ENCODE measurements around the gene RWDD2A.
"Not testable (repeated sequence)": the region's sequence is repeated elsewhere in the genome, so short reads cannot be mapped to it uniquely, and the experiment has no call there.

Gene RWDD2A

GRCh38 chr6:83192871-83193746 lies at the start of gene RWDD2A, which contains the start of gene PGM3:
RWDD2A (plus strand) TSS chr6:83193357; CDS start chr6:83194452, 1,095 bp downstream.
PGM3 (minus strand) TSS chr6:83193265; CDS start chr6:83191012, 2,253 bp downstream.
- DNase-seq (ENCODE audit: low read depth) = peak; percentile 89

- DNase-seq (ENCODE audit: low read depth) = peak; percentile 41
Observed at GRCh38 chr6:83151114-83151513, 42.0 kb upstream of the RWDD2A start.

- no peak for DNase-seq (ENCODE audit: low read depth)
Observed at GRCh38 chr6:83152913-83153312, 40.2 kb upstream of the RWDD2A start.

GRCh38 chr6:83153883-83154521 lies 39.2 kb upstream of the RWDD2A start:
- DNase-seq (ENCODE audit: low read depth) = peak; percentile 8

- DNase-seq (ENCODE audit: low read depth) = no peak
Observed at GRCh38 chr6:83155794-83156193, 37.4 kb upstream of the RWDD2A start.

GRCh38 chr6:83160167-83160566 lies 33.0 kb upstream of the RWDD2A start:
- no peak for DNase-seq (ENCODE audit: low read depth)

- no peak for DNase-seq (ENCODE audit: low read depth)
Observed at GRCh38 chr6:83167726-83168278, 25.4 kb upstream of the RWDD2A start.

GRCh38 chr6:83168556-83168955 lies 24.6 kb upstream of the RWDD2A start:
- no peak for DNase-seq (ENCODE audit: low read depth)

- no peak for DNase-seq (ENCODE audit: low read depth)
Observed at GRCh38 chr6:83169106-83169505, 24.1 kb upstream of the RWDD2A start.

GRCh38 chr6:83169511-83169910 lies 23.6 kb upstream of the RWDD2A start:
- peak; percentile 37 for DNase-seq (ENCODE audit: low read depth)

GRCh38 chr6:83176246-83176645 lies 16.9 kb upstream of the RWDD2A start:
- DNase-seq (ENCODE audit: low read depth) = peak; percentile 31

- no peak for DNase-seq (ENCODE audit: low read depth)
Observed at GRCh38 chr6:83180426-83180950, 12.7 kb upstream of the RWDD2A start.

GRCh38 chr6:83182114-83182513 lies 11.0 kb upstream of the RWDD2A start:
- no peak for DNase-seq (ENCODE audit: low read depth)

GRCh38 chr6:83183082-83183828 lies 9.9 kb upstream of the RWDD2A start:
- peak; percentile 99 for DNase-seq (ENCODE audit: low read depth)

- peak; percentile 18 for DNase-seq (ENCODE audit: low read depth)
Observed at GRCh38 chr6:83185096-83185495, 8.1 kb upstream of the RWDD2A start.

GRCh38 chr6:83188501-83188900 lies 4.7 kb upstream of the RWDD2A start:
- DNase-seq (ENCODE audit: low read depth) = no peak

GRCh38 chr6:83190626-83191025 lies 2.5 kb upstream of the RWDD2A start:
- DNase-seq (ENCODE audit: low read depth) = no peak

GRCh38 chr6:83191974-83192373 lies 1.2 kb upstream of the RWDD2A start:
- DNase-seq (ENCODE audit: low read depth) = not testable (repeated sequence)

GRCh38 chr6:83192456-83192855 lies 701 bp upstream of the RWDD2A start:
- no peak for DNase-seq (ENCODE audit: low read depth)

GRCh38 chr6:83193747-83194566 lies 800 bp downstream of the RWDD2A start:
- peak; percentile 47 for DNase-seq (ENCODE audit: low read depth)

All from EH (cell line).